NOMO-1 treated with DMSO at 0.1 percent for 48 hours (cell line): ENCODE data around the gene C22orf39.
A peak's percentile ranks its signal among the peaks of the same experiment; 100 is the strongest.
"Not testable (repeated sequence)": the region's sequence is repeated elsewhere in the genome, so short reads cannot be mapped to it uniquely, and the experiment has no call there.

Source experiments
- DNase-seq: peaks from one replicate; lab custom pipeline; 2025; ENCODE audit not compliant: unreplicated experiment; lab: John Stamatoyannopoulos, UW

The C22orf39 gene

DNA sequence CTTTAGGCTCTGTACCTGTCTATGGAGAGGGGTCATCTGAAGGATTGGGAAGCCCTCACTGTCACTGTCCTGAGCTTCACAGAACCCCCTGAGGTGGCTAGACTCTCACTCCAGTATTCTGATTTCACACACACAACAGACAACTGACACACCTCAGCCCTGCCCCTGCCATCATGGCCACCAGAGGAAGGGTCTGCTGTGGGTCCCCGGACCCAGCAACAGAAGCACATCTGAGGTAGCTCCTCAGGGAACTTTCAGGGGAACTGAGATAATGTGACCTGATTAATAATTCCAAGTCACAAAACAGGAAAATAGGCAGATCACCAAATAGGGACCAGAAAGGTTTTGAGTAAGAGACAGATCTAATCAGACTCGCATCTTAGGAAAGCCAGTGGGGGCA, 7.5 kb upstream of the C22orf39 start:
- no peak for DNase-seq

DNA sequence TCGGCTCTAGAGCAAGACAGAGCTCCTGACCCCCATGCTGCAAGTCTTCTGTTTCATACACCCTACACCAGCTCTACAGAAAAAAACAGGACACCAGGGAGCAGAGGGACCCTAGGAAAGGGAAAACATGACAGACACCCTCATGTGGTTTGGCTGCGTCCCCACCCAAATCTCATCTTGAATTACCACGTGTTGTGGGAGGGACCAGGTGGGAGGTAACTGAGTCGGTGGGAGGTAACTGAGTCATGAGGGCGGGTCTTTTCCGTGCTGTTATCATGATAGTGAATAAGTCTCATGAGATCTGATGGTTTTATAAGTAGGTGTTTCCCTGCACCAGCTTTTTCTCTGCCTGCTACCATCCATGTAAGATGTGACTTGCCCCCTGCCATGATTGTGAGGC, 6.6 kb upstream of the C22orf39 start:
- DNase-seq, result no peak

- DNase-seq, result no peak
These were observed 6.2 kb upstream of the C22orf39 start for GRCh38 chr22:19453718-19454117.

GRCh38 chr22:19451570-19451969, 4.1 kb upstream of the C22orf39 start:
- DNase-seq, result no peak

DNA sequence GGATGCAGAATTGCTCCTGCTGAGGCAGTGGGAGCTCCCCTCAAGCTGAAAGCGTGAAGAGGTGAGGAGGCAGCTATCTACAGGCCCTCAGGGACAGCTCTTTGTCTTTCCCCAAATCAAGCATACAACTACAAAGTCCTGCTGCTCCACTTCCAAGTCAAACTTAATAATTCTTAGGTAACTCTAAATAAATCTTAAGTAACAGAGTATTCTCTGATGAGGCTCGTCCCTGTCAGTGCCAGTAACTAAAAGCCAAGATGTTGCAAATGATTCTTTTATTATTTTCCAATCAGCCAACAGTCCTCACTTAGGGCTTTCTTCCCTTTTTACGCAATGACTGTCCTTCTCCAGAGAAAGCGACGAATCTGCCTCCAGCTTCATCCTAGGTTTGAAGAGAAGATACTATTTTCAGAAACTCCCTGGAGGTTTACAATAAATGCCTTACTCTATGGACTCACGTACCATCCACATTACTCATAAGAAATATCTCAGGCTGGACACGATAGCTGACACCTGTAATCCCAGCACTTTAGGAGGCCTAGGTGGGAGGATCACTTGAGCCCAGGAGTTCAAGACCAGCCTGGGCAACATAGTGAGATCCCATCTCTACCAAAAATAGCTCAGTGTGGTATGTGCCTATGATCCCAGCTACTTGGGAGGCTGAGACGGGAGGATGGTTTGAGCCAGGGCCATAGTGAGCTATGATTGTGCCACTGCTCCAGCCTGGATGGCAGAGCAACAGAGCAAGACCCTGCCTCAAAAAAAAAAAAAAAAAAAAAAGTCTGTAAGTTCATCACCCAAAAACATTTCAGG, 3.1 kb upstream of the C22orf39 start:
- DNase-seq, result no peak

GRCh38 chr22:19449422-19449767, 1.9 kb upstream of the C22orf39 start:
- DNase-seq, result no peak

GRCh38 chr22:19448739-19449421, 1.4 kb upstream of the C22orf39 start:
- no peak for DNase-seq

DNA sequence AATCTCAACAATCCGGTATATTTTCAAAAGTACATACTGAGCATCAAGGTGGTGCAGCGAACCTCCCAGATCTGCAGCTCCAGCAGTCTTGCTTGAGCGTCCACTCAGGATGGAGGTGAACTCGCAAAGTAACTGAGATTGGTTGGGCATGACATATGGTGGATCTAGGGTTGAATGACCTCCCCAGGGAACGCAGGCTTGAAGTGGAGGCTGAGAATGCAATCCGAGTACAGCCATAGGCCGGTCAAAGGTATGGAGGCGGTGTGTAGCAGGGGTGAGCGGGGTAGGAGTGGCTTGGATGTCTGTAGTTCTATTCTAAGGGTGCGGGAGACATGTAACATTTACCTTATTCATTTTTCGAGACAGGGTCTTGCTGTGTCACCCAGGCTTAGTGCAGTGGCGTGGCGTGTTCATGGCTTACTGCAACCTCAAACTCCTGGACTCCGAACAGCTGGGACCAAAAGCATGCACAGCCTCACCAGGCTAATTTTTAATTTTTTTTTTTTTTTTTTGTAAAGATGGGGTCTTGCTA, 631 bp upstream of the C22orf39 start:
- no peak for DNase-seq

- peak; percentile 47 for DNase-seq
These were observed 745 bp downstream of the C22orf39 start for GRCh38 chr22:19446603-19447329.

- not testable (repeated sequence) for DNase-seq
These were observed 2.1 kb downstream of the C22orf39 start for GRCh38 chr22:19445279-19445982.

DNA sequence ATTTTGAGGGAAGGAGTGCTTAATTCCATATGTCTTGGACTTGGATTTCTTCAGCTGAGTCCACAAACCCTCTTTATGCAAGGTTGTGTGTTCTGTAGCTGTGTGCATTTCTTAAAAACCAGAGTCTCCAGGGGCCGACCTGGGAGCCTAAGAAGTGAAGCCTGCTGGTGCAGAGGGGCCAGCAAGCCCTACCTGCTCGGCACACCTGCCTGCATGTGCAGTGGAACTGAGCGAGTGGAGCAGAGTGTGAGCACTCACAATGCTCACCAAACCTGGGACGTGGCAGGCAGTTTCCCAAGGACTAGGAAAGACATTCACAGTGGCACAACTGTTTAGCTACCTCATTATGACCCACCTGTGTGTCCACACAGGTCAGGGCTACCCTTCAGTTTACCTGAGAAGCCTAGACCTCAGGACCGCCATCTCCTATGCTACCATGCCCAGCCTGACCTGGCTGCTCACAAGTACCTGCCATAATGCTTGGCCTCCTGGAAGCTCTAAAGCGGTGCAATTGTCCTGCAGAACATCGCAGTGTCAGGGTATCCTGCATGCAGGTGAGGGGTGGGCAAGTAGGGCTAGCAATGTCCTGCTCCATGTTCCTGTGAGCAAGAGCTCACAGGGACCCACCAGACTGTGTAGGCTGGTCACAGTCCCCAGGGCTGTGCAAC, 3.8 kb downstream of the C22orf39 start:
- DNase-seq, result no peak

GRCh38 chr22:19442166-19442565, 5.3 kb downstream of the C22orf39 start:
- DNase-seq, result no peak

DNA sequence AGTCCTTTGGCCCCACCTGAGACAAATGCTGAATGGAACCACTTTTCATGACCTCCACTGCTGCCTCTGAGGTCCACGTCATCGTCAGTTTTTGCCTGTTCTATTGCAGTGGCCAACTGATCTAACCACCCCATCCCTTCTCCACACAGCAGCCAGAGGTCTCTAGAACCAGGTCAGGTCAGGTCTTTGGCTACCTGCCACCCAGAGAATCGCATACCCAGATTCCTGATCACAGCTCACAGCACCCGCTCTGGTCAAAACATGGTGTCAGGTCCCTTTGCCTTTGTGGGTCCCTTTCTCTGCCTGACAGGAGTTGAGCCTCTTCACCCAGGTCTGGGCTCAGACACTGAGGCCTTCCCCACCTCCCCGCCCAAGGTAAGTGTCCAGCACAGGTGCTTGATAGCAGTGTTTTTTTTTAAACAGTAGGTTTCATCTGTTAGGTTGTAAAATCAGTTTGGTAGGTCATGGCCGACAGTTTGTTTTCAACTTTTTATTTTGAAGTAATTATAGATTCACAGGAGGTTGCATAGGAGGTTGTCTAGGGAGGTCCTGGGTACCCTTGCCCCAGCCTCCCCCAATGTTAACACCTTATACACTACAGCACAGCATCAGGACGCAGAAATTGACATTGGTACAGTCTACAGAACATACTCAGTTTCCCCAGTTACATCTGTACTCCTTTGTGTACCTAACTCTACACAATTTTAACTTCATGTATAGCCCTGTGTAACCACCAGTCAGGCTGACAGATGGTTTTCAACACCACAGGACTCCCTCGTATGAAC, 6.9 kb downstream of the C22orf39 start:
- DNase-seq, result no peak

- DNase-seq, result no peak
These were observed 9.2 kb downstream of the C22orf39 start for GRCh38 chr22:19438298-19438697.

- DNase-seq, result not testable (repeated sequence)
These were observed 10.9 kb downstream of the C22orf39 start for GRCh38 chr22:19436444-19437161.

DNA sequence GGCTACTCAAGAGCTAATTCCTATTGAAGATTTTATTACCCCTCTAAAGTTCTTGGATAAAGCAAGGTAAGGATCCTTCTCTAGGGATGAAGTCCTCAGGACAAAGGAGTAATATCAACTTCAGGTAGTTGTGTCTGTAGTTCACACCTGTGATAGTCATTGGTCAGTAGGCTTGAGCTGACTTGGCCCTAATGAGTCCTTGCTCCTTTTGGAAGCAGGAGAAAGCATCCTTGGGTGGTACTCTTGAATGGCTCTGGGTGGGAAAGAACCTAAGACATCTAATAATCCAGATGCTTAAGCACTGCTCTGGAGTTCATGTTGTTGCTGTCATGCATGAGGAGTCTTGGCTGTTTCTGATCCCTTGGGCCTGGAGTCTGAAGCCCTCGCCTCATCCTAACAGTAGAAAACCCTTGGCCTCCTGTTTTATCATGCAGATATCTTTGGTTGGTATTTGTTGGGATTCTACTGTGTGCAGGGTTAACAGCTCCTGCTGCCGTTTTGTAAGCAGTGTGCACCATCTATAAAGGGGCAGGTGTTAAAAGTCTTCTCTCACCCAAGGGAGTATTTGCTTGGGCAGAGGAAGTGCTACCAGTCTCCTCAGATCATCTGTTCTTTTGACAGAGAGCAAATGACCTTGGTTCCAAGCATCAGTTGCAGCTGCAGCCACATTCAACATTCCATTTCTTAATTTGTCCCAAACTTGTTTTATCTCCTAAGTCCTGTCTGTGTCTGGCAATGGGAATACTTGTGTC, 12.5 kb downstream of the C22orf39 start:
- no peak for DNase-seq

DNA sequence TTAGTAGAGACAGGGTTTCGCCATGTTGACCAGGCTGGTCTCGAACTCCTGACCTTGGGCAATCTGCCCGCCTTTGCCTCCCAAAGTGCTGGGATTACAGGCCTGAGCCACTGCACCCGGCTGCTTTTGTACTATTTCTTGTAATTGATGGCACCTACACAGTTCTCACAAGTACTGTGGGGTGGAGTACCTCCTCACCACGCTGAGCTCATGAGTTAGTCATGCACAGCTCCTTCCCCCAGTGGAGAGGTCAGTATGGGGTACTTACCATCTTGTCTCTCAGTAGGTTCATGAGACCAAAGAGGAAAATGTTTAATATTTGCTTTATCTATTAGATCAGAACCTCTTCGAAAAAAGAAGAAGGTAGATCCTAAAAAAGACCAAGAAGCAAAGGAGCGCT, 13.1 kb downstream of the C22orf39 start:
- no peak for DNase-seq

GRCh38 chr22:19432133-19432851, 15.2 kb downstream of the C22orf39 start, which contains the start of gene MRPL40:
TSS of gene MRPL40 (plus strand) at chr22:19432545. CDS start at chr22:19432555, 10 bp downstream.
- peak; percentile 90 for DNase-seq
